GM12874 (cell line): ENCODE results near the gene PCP2.

Experiments
- TF ChIP-seq, protein P1 (sequence below): IDR thresholded peaks from 2 replicates; pipeline ENCODE4 v1.5.1; 2011; ENCODE audit warnings: low read depth, mild to moderate bottlenecking, control low read depth, low read length, moderate library complexity; ENCODE audit not compliant: insufficient read depth

PCP2 gene

DNA sequence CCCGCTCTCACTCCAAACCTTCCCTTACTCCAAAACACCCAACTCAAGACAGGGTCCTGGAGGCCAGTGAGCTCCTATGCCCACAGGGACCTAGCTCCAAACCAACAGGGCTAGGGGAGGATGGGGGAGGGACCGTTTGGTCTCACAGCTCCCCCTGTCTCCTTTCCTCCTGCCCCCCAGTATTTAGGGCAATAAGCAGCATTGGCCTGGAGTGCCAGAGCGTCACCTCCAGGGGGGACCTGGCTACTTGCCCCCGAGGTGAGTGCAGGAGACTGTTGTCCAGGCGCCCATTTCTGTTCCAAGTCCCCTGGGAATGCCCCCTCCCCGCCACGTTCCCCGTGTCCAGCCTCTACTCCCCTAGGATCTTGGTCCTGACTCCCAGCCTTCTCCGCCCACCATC is 36.1 kb upstream of the PCP2 start:
- TF ChIP-seq, protein P1, sequence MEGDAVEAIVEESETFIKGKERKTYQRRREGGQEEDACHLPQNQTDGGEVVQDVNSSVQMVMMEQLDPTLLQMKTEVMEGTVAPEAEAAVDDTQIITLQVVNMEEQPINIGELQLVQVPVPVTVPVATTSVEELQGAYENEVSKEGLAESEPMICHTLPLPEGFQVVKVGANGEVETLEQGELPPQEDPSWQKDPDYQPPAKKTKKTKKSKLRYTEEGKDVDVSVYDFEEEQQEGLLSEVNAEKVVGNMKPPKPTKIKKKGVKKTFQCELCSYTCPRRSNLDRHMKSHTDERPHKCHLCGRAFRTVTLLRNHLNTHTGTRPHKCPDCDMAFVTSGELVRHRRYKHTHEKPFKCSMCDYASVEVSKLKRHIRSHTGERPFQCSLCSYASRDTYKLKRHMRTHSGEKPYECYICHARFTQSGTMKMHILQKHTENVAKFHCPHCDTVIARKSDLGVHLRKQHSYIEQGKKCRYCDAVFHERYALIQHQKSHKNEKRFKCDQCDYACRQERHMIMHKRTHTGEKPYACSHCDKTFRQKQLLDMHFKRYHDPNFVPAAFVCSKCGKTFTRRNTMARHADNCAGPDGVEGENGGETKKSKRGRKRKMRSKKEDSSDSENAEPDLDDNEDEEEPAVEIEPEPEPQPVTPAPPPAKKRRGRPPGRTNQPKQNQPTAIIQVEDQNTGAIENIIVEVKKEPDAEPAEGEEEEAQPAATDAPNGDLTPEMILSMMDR: no peak

- TF ChIP-seq, protein P1: no peak
Observed at GRCh38 chr19:7668842-7669241, 35.3 kb upstream of the PCP2 start, which contains the start of gene RETN. RETN (plus strand) TSS chr19:7669049; CDS start chr19:7669327, 278 bp downstream.

GRCh38 chr19:7665076-7665475 is 31.6 kb upstream of the PCP2 start:
- TF ChIP-seq, protein P1: no peak

DNA sequence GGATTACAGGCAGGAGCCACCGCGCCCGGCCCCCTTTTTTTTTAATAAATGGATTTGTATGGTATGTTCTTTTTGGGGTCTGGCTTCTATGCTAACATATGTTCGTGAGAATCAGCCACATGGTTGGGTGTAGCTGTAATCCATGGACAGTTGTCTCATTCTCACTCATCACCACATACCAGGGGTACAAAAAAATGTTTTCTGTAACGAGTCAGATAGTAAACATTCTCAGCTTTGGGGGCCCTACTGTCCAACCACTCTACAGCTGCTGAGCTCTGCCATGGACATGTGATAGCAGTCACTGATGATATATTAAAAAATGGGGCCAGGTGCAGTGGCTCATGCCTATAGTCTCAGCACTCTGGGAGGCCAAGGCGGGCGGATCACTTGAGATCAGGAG is 30.2 kb upstream of the PCP2 start:
- TF ChIP-seq, protein P1: no peak

DNA sequence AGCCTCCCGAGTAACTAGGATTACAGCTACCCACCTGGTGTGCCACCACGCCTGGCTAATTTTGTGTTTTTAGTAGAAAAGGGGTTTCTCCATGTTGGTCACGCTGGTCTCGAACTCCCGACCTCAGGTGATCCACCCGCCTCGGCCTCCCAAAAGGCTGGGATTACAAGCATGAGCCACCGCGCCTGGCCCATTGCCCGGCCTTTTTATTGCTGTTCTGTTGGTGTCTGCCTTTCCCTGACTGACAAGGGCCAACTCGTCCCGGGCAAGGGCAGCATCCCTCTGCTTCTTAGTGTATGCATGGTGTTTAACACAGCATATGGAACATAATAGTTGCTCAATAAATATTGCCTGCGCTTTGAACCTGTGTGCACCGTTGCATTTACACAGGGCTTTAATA is 29.1 kb upstream of the PCP2 start:
- TF ChIP-seq, protein P1: no peak

DNA sequence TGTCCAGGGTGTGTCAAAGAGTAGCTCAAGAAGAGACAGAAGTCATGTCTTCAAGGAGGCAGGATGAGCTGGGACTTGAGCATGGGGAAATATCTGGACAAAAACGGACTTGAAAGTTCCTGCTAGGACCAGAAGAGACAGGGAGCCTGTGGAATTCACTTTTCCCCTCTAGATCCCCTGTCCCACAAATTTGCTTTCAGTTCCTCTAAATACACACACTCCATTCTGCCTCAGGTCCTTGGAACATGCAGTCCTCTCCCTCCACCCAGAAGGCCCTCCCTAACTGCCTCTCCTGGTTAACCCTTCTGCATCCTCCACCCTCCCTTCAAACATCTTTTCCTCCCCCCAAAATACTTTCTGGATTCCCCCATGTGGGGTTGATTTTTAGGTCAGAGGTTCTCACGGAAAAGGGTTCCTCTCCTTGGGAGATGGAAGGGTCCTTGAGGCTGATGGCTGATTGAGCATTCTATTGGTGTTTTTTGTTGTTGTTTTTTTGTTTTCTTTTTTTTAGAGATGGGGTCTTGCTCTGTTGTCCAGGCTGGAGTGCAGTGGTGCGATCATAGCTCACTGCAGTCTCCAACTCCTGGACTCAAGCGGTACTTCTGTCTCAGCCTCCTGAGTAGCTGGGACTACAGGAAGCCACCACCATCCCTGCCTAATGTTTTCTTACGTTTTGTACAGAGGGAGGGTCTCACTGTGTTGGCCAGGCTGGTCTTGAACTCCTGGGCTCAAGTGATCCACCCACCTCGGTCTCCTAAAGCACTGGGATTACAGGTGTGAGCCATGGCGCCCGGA is 28.4 kb upstream of the PCP2 start:
- TF ChIP-seq, protein P1: no peak

DNA sequence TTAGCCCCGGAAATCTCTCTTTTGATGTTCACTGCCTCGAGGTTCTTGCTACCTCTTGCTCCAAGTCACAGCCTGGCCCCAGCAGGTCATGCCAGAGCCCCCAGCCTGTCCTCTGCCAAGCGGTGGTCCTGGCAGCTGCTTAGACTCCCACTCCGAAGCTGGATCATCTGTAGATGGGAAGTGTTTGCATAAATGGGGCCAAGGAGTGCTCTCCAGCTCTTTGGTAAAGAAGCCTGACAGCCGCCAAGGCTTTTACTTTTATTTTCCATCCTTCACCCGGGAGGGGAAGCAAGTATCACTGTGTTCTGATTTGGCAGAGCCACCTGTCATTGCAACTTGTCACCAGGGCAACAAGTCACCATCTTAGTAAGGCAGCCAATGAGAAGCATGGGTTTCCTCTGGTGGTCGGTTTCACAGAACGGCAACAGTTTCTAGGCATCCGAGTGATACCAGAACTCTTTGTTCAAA is 24.7 kb upstream of the PCP2 start:
- TF ChIP-seq, protein P1: no peak
